Neural cell (in vitro differentiated cells): ENCODE measurements around the gene KLHL36.

Experiments
- CTCF ChIP-seq: fragments of 450-650 bp; IDR thresholded peaks from 2 replicates; pipeline ENCODE4 v1.5.1; 2014; ENCODE audit warnings: antibody characterized with exemption, mild to moderate bottlenecking, moderate library complexity; ENCODE audit not compliant: poor library complexity, severe bottlenecking
- EP300 ChIP-seq: fragments of 450-650 bp; conservative IDR thresholded peaks from 2 replicates; pipeline ENCODE4 v1.6.1; 2014; ENCODE audit warnings: antibody characterized with exemption, mild to moderate bottlenecking, moderate library complexity; ENCODE audit not compliant: poor library complexity, severe bottlenecking
- EZH2 ChIP-seq: fragments of 200-600, 300-800 bp; shearing (Covaris generic), sonication (generic); IDR thresholded peaks from 2 replicates; pipeline ENCODE4 v1.6.1; 2014; ENCODE audit warnings: antibody characterized with exemption, low read length, borderline replicate concordance, mild to moderate bottlenecking; ENCODE audit not compliant: insufficient read depth, poor library complexity, severe bottlenecking
- MXI1 ChIP-seq: fragments of 450-650 bp; conservative IDR thresholded peaks from 2 replicates; pipeline ENCODE4 v1.6.1; 2014; ENCODE audit warnings: antibody characterized with exemption, mild to moderate bottlenecking; ENCODE audit not compliant: poor library complexity, severe bottlenecking
- REST ChIP-seq: IDR thresholded peaks from 2 replicates; pipeline ENCODE4 v1.6.1; 2012; ENCODE audit warnings: borderline replicate concordance
- SMC3 ChIP-seq: fragments of 450-650 bp; conservative IDR thresholded peaks from 2 replicates; pipeline ENCODE4 v1.6.1; 2014; ENCODE audit warnings: antibody characterized with exemption, mild to moderate bottlenecking, moderate library complexity; ENCODE audit not compliant: poor library complexity
- TAF1 ChIP-seq: IDR thresholded peaks from 2 replicates; pipeline ENCODE4 v1.6.1; 2012; ENCODE audit warnings: low read depth

GRCh38 chr16:84612686-84613085 is 35.6 kb upstream of the KLHL36 start:
- TF ChIP-seq EP300, result no peak
- no peak for TF ChIP-seq REST
- no peak for TF ChIP-seq CTCF
- TF ChIP-seq SMC3, result no peak
- no peak for TF ChIP-seq EZH2
- no peak for TF ChIP-seq MXI1
- no peak for TF ChIP-seq TAF1
